ENCODE results near the gene AKAP6.

DNA sequence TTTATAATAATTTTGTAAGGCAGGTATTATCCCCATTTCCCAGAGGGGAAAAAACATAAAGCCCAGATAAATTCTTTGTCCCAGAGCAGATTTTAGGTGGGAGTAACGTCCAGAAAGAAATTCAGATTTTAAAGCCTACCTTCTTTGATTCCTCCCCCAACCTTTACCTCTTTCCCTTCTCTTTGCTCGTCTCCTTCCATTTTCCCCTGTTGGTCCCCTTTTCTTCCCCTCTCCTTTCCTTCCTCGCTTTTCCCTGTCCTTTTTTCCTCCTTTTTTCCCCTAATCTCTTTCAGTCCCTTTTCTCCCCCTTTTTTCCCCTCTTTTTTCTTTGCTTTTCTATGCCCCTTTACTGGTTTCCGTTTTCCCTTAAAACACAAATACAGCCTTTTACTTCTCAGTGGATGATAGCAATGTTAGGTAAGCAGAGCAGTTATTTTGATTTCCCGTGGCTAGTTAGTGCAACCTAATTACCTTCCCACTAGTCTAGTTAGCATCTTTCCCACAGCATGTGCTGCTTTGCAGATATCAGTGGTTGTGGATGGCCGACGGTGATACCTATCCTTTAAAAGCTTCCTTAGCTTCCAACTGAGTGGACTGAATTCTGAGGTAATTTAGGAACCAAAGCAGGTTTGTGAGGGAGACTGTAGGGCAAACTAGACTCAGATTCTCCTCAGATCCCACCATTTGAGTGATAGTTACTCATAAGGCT, 10.9 kb upstream of the AKAP6 start:
- no peak for TF ChIP-seq POLR2A (IDR thresholded peaks at IDR 0.05; ENCODE audit: low read depth, low read length)
- TF ChIP-seq, protein P1, sequence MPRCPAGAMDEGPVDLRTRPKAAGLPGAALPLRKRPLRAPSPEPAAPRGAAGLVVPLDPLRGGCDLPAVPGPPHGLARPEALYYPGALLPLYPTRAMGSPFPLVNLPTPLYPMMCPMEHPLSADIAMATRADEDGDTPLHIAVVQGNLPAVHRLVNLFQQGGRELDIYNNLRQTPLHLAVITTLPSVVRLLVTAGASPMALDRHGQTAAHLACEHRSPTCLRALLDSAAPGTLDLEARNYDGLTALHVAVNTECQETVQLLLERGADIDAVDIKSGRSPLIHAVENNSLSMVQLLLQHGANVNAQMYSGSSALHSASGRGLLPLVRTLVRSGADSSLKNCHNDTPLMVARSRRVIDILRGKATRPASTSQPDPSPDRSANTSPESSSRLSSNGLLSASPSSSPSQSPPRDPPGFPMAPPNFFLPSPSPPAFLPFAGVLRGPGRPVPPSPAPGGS (IDR thresholded peaks at IDR 0.05; ENCODE audit: borderline replicate concordance, insufficient read depth, low read depth, low read length, poor library complexity, severe bottlenecking) = no peak
- TF ChIP-seq, protein P2, sequence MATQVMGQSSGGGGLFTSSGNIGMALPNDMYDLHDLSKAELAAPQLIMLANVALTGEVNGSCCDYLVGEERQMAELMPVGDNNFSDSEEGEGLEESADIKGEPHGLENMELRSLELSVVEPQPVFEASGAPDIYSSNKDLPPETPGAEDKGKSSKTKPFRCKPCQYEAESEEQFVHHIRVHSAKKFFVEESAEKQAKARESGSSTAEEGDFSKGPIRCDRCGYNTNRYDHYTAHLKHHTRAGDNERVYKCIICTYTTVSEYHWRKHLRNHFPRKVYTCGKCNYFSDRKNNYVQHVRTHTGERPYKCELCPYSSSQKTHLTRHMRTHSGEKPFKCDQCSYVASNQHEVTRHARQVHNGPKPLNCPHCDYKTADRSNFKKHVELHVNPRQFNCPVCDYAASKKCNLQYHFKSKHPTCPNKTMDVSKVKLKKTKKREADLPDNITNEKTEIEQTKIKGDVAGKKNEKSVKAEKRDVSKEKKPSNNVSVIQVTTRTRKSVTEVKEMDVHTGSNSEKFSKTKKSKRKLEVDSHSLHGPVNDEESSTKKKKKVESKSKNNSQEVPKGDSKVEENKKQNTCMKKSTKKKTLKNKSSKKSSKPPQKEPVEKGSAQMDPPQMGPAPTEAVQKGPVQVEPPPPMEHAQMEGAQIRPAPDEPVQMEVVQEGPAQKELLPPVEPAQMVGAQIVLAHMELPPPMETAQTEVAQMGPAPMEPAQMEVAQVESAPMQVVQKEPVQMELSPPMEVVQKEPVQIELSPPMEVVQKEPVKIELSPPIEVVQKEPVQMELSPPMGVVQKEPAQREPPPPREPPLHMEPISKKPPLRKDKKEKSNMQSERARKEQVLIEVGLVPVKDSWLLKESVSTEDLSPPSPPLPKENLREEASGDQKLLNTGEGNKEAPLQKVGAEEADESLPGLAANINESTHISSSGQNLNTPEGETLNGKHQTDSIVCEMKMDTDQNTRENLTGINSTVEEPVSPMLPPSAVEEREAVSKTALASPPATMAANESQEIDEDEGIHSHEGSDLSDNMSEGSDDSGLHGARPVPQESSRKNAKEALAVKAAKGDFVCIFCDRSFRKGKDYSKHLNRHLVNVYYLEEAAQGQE (IDR thresholded peaks at IDR 0.05; ENCODE audit: low read depth, low read length) = no peak
- no peak for TF ChIP-seq SMARCA5 (IDR thresholded peaks at IDR 0.05)
- no peak for TF ChIP-seq CHD2 (IDR thresholded peaks at IDR 0.05; ENCODE audit: borderline replicate concordance, low read depth, low read length)
- TF ChIP-seq ZNF217 (IDR thresholded peaks at IDR 0.05) = no peak
- TF ChIP-seq HDGF (IDR thresholded peaks at IDR 0.05) = no peak
